Liver (tissue), 9 donors: Measurements from ENCODE around the gene MAP3K12. TPM values are rescaled to one million over a fixed set of nuclear protein-coding genes. Genes with fewer than 3 reads are reported as not detected.

Experiments
- DNase-seq: peaks from one replicate; pipeline ENCODE4 v3.0.0-alpha.2; 2017; ENCODE audit warnings: low spot score
- H3K27ac ChIP-seq, 2 donors: one replicate each; pipeline ENCODE4 v1.7.0; 2013; ENCODE audit warnings: inconsistent platforms in 2 of 2, low read length in 2 of 2, control low read depth in 1 of 2, low read depth in 1 of 2, mild to moderate bottlenecking in 1 of 2
- H3K27me3 ChIP-seq, 4 donors: one replicate each; pipeline versions ENCODE4 v1.6.1 to v1.7.0; 2013; ENCODE audit warnings: low read length in 3 of 4, inconsistent platforms in 1 of 4, mild to moderate bottlenecking in 1 of 4, moderate library complexity in 1 of 4; ENCODE audit not compliant: control insufficient read depth in 4 of 4, insufficient read depth in 4 of 4
- H3K36me3 ChIP-seq, 4 donors: one replicate each; pipeline versions ENCODE4 v1.6.1 to v1.7.0; 2013; ENCODE audit warnings: low read length in 3 of 4, mild to moderate bottlenecking in 3 of 4, low read depth in 1 of 4, moderate library complexity in 1 of 4; ENCODE audit not compliant: control insufficient read depth in 4 of 4, insufficient read depth in 3 of 4
- H3K4me1 ChIP-seq, 4 donors: one replicate each; pipeline versions ENCODE4 v1.6.1 to v1.7.0; 2013; ENCODE audit warnings: low read length in 3 of 4, mild to moderate bottlenecking in 3 of 4, moderate library complexity in 1 of 4; ENCODE audit not compliant: control insufficient read depth in 4 of 4, insufficient read depth in 4 of 4
- H3K4me3 ChIP-seq, 3 donors: one replicate each; pipeline versions ENCODE4 v1.6.1 to v1.7.0; 2013; ENCODE audit warnings: low read length in 3 of 3, control low read depth in 1 of 3, low read depth in 1 of 3, mild to moderate bottlenecking in 1 of 3
- H3K9ac ChIP-seq, 2 donors: one replicate each; pipeline ENCODE4 v1.7.0; 2013; ENCODE audit warnings: low read length in 2 of 2, mild to moderate bottlenecking in 2 of 2, moderate library complexity in 2 of 2, control low read depth in 1 of 2, low read depth in 1 of 2
- H3K9me3 ChIP-seq, 4 donors: one replicate each; pipeline versions ENCODE4 v1.6.1 to v1.7.0; 2013; ENCODE audit warnings: low read length in 3 of 4; ENCODE audit not compliant: control insufficient read depth in 4 of 4
- ATF3 ChIP-seq: IDR thresholded peaks from 2 replicates; pipeline ENCODE4 v1.6.1; 2016; ENCODE audit warnings: antibody characterized with exemption
- EGR1 ChIP-seq, 2 donors: IDR thresholded peaks; 2 replicates each; pipeline ENCODE4 v1.6.1; 2016 to 2018; ENCODE audit warnings: antibody characterized with exemption in 2 of 2, low read depth in 2 of 2
- FOXA1 ChIP-seq: IDR thresholded peaks from 2 replicates; pipeline ENCODE4 v1.6.1; 2016; ENCODE audit warnings: antibody characterized with exemption
- FOXA2 ChIP-seq: IDR thresholded peaks from 2 replicates; pipeline ENCODE4 v1.6.1; 2016; ENCODE audit warnings: antibody characterized with exemption
- HNF4A ChIP-seq, 2 donors: conservative IDR thresholded peaks; 2 replicates each; pipeline ENCODE4 v1.6.1; 2016; ENCODE audit warnings: antibody characterized with exemption in 2 of 2, mild to moderate bottlenecking in 2 of 2
- MAX ChIP-seq: IDR thresholded peaks from 2 replicates; pipeline ENCODE4 v1.6.1; 2016; ENCODE audit warnings: antibody characterized with exemption
- NR2F2 ChIP-seq: IDR thresholded peaks from 2 replicates; pipeline ENCODE4 v1.6.1; 2016; ENCODE audit warnings: antibody characterized with exemption
- RAD21 ChIP-seq, 2 donors: IDR thresholded peaks; 2 replicates each; pipeline ENCODE4 v1.6.1; 2016; ENCODE audit warnings: antibody characterized with exemption in 2 of 2, mild to moderate bottlenecking in 2 of 2
- REST ChIP-seq: IDR thresholded peaks from 2 replicates; pipeline ENCODE4 v1.6.1; 2016; ENCODE audit warnings: antibody characterized with exemption, mild to moderate bottlenecking
- RXRA ChIP-seq, 2 donors: IDR thresholded peaks; 2 replicates each; pipeline ENCODE4 v1.6.1; 2017 to 2018; ENCODE audit warnings: antibody characterized with exemption in 2 of 2, mild to moderate bottlenecking in 1 of 2
- TAF1 ChIP-seq: conservative IDR thresholded peaks from 2 replicates; pipeline ENCODE4 v1.6.1; 2016; ENCODE audit warnings: antibody characterized with exemption, mild to moderate bottlenecking
- WGBS: extraction: QIAGEN DNeasy Blood & Tissue Kit; methylation state at CpG from one replicate; pipeline ENCODE4 v1.1.7; 2013; 5-methylcytosine and 5-hydroxymethylcytosine counted together
- polyA plus RNA-seq, 2 donors: library from polyadenylated mRNA; stranded (reverse) in 1 of 2; unstranded in 1 of 2; fragments of 200-250 nt in 1 of 2; fragments of >200 nt in 1 of 2; fragmentation: Nextera tagmentation in 1 of 2; extraction: Ambion mirVana in 1 of 2; gene quantifications; one replicate each; pipeline versions ENCODE4 v1.2.1 to v1.2.3, GENCODE V29; 2013 to 2015
- total RNA-seq, 2 donors: library from RNA; depleted of rRNA; stranded (reverse); fragments of >200 nt; gene quantifications; one replicate each; pipeline ENCODE4 v1.2.3, GENCODE V29; 2014
- donor health status: healthy.
- donor health status: healthy.
- donor health status: healthy.
- donor health status: healthy.
- donor health status: healthy.

Gene MAP3K12
- total and polyA plus RNA-seq, 4 donors: 0.53 to 2.4 (median 1.5) TPM

- TF ChIP-seq REST (no peak), NR2F2 (no peak)
These were observed 33.5 kb upstream of the MAP3K12 start (continued) for GRCh38 chr12:53532524-53533445.

GRCh38 chr12:53532021-53532420 is 32.8 kb upstream of the MAP3K12 start:
- peaks cover 4 to 59% (median 52%) of the 10 kb centered on the region in 4 donors for H3K36me3 ChIP-seq
- H3K4me3 ChIP-seq: no peak overlapping the region
- no peak overlapping the region for H3K27ac ChIP-seq
- WGBS: 81% methylated on average over 3 of the region's 3 CpGs
- H3K4me1 ChIP-seq: no peaks in the 10 kb centered on the region
- DNase-seq: no peak
- H3K9me3 ChIP-seq: no peaks in the 10 kb centered on the region
- H3K27me3 ChIP-seq: no peaks in the 10 kb centered on the region
- no peak overlapping the region for H3K9ac ChIP-seq
- TF ChIP-seq RAD21 (IDR thresholded peaks at IDR 0.05) (no peak), TAF1 (no peak)

GRCh38 chr12:53530920-53531319 is 31.7 kb upstream of the MAP3K12 start:
- no peaks in the 10 kb centered on the region for H3K9me3 ChIP-seq
- H3K4me1 ChIP-seq: no peaks in the 10 kb centered on the region
- TF ChIP-seq NR2F2 (no peak), MAX (no peak), EGR1 (IDR thresholded peaks at IDR 0.05; ENCODE audit: low read depth in 2 of 2) (no peak), FOXA1 (no peak), ATF3 (no peak), TAF1 (no peak), FOXA2 (no peak), RXRA (IDR thresholded peaks at IDR 0.05) (no peak), REST (no peak), HNF4A (conservative IDR thresholded peaks at IDR 0.05) (no peak)
- H3K9ac ChIP-seq: no peak overlapping the region
- H3K27me3 ChIP-seq: no peaks in the 10 kb centered on the region
- peaks cover 3 to 56% (median 49%) of the 10 kb centered on the region in 4 donors for H3K36me3 ChIP-seq
- no peak overlapping the region for H3K4me3 ChIP-seq
- no peak overlapping the region for H3K27ac ChIP-seq
- WGBS: 97% methylated on average over 4 of the region's 4 CpGs
- DNase-seq: no peak
